ENCODE data around the gene GATAD2B. TPM values are rescaled to one million over a fixed set of nuclear protein-coding genes. Genes with fewer than 3 reads are reported as not detected.

The GATAD2B gene
- total RNA-seq, 1 experiment from 2014 or later: 46.9 TPM

DNA sequence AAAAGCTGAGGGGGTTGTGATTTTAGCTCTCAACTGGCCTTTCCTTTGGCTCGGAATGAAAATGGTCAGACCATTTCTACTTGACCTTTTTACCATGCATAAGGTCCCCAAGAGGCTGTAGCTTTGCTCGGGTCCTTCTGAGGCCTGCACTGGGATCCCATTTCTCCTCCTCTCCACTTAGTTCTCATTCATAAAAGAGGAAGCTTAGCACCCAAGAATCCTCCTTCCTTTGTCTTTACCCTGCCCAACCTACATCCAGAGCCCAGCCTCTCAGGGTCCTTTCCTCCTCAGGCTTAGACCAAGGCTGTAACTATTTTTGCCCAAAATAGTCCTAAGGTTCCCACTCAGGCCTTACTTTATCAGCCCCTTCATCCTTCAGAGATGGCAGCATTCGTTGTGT lies 153.6 kb downstream of the GATAD2B start:
- ChIA-PET POLR2A (interaction anchor here (1.4 kb wide), 1 partner anchor 84 kb away, joined by 3 read pairs; no protein-coding TSS in a partner anchor), CTCF (interaction anchor here (1.0 kb wide), 1 partner anchor 9 kb away, joined by 3 read pairs; no protein-coding TSS in a partner anchor)
- H3K4me3 Mint-ChIP-seq: no peak overlapping the region
- no peak for TF ChIP-seq PREB (CRISPR knock-in tag; IDR thresholded peaks at IDR 0.05; ENCODE audit: borderline replicate concordance)
- TF ChIP-seq FOXP1 (CRISPR knock-in tag; IDR thresholded peaks at IDR 0.05; ENCODE audit: borderline replicate concordance): no peak
- no peak for TF ChIP-seq ATF1 (CRISPR knock-in tag; IDR thresholded peaks at IDR 0.05)
- no peak for TF ChIP-seq TCF7 (CRISPR knock-in tag; IDR thresholded peaks at IDR 0.05; ENCODE audit: low read depth)
- H3K9me3 Mint-ChIP-seq: no peaks in the 10 kb centered on the region
- peaks cover 26% of the 10 kb centered on the region for H3K4me1 Mint-ChIP-seq
- H3K27ac Mint-ChIP-seq: 0 out of 2 replicates have a peak overlapping the region, but pooled peaks have one; percentile 25
- no peaks in the 10 kb centered on the region for H3K27me3 Mint-ChIP-seq (ENCODE audit: low read depth)
- no peak for ATAC-seq
- H3K36me3 Mint-ChIP-seq: peaks cover 63% of the 10 kb centered on the region
- no peak for DNase-seq (ENCODE audit: low spot score)

DNA sequence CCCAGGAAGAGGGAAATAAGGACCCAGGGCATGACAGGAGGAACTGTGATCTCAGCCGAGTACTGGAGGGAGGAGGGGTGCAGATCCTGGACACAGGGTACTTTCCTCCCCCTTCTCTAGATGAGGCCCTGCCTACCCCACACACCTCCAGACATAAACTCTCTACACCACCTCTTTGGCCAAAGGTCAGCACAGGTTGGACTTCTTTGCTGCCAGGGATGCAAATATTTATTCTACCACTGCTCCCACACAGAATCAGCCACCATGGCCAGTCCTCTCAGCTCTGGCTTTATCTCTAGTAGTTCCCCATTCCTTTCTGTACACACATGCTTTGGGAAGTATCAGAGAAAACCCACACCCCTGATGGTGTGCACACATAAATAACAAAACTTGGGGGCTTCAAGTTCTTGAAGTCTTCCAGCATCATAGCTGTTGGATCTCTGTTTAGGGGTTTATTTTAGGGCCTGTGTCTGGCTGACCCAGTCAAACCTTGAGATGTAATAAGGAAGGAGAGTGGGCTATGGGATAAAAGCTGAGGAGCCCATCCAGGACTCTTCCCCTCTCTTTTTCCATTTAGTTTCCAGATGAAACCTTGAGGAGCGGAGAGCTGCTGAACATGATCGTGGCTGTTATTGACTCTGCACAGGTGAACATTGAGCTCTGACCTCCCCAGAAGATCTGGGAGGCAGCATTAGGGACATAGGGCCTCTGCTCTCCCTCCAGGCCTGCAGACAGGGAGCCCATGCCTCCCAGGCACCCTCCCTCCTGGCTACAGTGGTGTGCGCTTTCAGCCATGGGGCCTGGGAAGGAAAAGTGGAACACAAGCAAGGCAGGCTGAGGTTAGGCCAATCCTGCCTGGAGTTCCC lies 154.2 kb downstream of the GATAD2B start:
- no peak overlapping the region for H3K4me3 Mint-ChIP-seq
- H3K27ac Mint-ChIP-seq: no peak overlapping the region; the same call in 1 of the 2 replicates
- no peak for ATAC-seq
- CTCF ChIA-PET: no interaction called here
- POLR2A ChIA-PET: interaction anchor here (1.4 kb wide), 1 partner anchor 84 kb away, joined by 3 read pairs; no protein-coding TSS in a partner anchor
- H3K4me1 Mint-ChIP-seq: peaks cover 20% of the 10 kb centered on the region
- no peaks in the 10 kb centered on the region for H3K27me3 Mint-ChIP-seq (ENCODE audit: low read depth)
- DNase-seq (ENCODE audit: low spot score): no peak
- TF ChIP-seq NFYB (CRISPR knock-in tag; conservative IDR thresholded peaks at IDR 0.05; ENCODE audit: low read depth) (no peak), ZBTB21 (CRISPR knock-in tag; IDR thresholded peaks at IDR 0.05; ENCODE audit: borderline replicate concordance) (no peak), RORB (CRISPR knock-in tag; IDR thresholded peaks at IDR 0.05) (no peak), NR1H2 (CRISPR knock-in tag; IDR thresholded peaks at IDR 0.05) (no peak), OVOL2 (CRISPR knock-in tag; IDR thresholded peaks at IDR 0.05; ENCODE audit: borderline replicate concordance) (no peak), MLX (CRISPR knock-in tag; IDR thresholded peaks at IDR 0.05) (no peak), AFF4 (CRISPR knock-in tag; IDR thresholded peaks at IDR 0.05; ENCODE audit: borderline replicate concordance) (no peak), GABPB1 (CRISPR knock-in tag; IDR thresholded peaks at IDR 0.05) (no peak), ERG (CRISPR knock-in tag; IDR thresholded peaks at IDR 0.05) (no peak), CDX4 (CRISPR knock-in tag; IDR thresholded peaks at IDR 0.05; ENCODE audit: borderline replicate concordance) (no peak)
- TF ChIP-seq, protein P1, sequence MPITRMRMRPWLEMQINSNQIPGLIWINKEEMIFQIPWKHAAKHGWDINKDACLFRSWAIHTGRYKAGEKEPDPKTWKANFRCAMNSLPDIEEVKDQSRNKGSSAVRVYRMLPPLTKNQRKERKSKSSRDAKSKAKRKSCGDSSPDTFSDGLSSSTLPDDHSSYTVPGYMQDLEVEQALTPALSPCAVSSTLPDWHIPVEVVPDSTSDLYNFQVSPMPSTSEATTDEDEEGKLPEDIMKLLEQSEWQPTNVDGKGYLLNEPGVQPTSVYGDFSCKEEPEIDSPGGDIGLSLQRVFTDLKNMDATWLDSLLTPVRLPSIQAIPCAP (CRISPR knock-in tag; IDR thresholded peaks at IDR 0.05): no peak
- no peaks in the 10 kb centered on the region for H3K9me3 Mint-ChIP-seq
- H3K36me3 Mint-ChIP-seq: peaks cover 63% of the 10 kb centered on the region

Measured in WTC11 (cell line).